NB4 (cell line): ENCODE data around the gene DCAF17.

Experiments used
- CTCF ChIP-seq: IDR thresholded peaks from one replicate; pipeline ENCODE4 v1.5.1; 2012; ENCODE audit warnings: low read depth, low read length
- MYC ChIP-seq: IDR thresholded peaks from 2 replicates; pipeline ENCODE4 v1.6.1; 2011; ENCODE audit warnings: low read depth, low read length
- POLR2A ChIP-seq: IDR thresholded peaks from 2 replicates; pipeline ENCODE4 v1.6.1; 2011; ENCODE audit warnings: mild to moderate bottlenecking; ENCODE audit not compliant: insufficient read length; ENCODE audit errors: extremely low read depth
- TF ChIP-seq, protein P1 (sequence below): IDR thresholded peaks from 2 replicates; pipeline ENCODE4 v1.6.1; 2011; ENCODE audit warnings: low read depth, low read length

GRCh38 chr2:171441470-171441869 lies 7.4 kb downstream of the DCAF17 start:
- no peak for TF ChIP-seq POLR2A
- TF ChIP-seq, protein P1, sequence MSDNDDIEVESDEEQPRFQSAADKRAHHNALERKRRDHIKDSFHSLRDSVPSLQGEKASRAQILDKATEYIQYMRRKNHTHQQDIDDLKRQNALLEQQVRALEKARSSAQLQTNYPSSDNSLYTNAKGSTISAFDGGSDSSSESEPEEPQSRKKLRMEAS = no peak
- no peak for TF ChIP-seq CTCF
- TF ChIP-seq MYC = no peak
